ENCODE data around the gene VWA3B.

- TF ChIP-seq EZH2 (IDR thresholded peaks at IDR 0.05) (no peak), POLR2AphosphoS5 (IDR thresholded peaks at IDR 0.05; ENCODE audit: borderline replicate concordance, low read depth, low read length) (no peak)
Measured at GRCh38 chr2:98122524-98122923, 35.6 kb downstream of the VWA3B start.
